ENCODE measurements around the gene CBX7.

DNA sequence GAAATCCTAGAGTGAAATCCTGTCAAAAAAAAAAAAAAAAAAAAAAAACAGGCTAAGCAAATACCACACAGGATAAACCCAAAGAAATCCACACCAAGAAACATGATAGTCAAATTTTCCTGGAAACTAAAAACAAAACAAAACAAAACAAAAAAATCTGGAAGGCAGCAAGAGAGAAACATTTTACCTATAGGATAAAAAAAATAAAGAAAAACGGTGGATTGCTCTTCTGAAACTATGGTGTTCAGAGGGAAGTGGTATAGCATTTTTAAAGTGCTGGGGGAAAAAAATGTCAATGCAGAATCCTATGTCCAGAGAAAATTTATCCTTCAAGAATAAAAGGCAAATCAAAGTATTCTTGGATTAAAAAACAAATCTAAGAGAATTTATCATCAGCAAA lies 41.6 kb upstream of the CBX7 start:
- no peak for TF ChIP-seq CTCF (IDR thresholded peaks at IDR 0.05)
- TF ChIP-seq POLR2A (IDR thresholded peaks at IDR 0.05), result no peak
